PC-3 (cell line): ENCODE results near the gene DPEP1. TPM values are rescaled to one million over a fixed set of nuclear protein-coding genes. Genes with fewer than 3 reads are reported as not detected.

Experiments
- ATAC-seq: fragments of 200-7000 bp; cut with Tn5 transposase; 2 replicates; pipeline ENCODE4 v1.9.1; 2020; ENCODE audit warnings: mild to moderate bottlenecking, moderate library complexity
- BruUV-seq: library from RNA; stranded (reverse); fragments of 400-500 nt; replicated peaks from 2 replicates; lab custom pipeline; 2021; lab: Mats Ljungman, UMichigan
- CTCF ChIA-PET: fragments of 300-600 bp; sonication (Branson Sonifier 250); formaldehyde crosslinking; loops from one replicate; lab custom pipeline; 2022; ENCODE audit warnings: antibody characterized with exemption; lab: Charles Lee
- POLR2A ChIA-PET: fragments of 300-600 bp; sonication (Branson Sonifier 250); formaldehyde crosslinking; loops from one replicate; lab custom pipeline; 2022; ENCODE audit warnings: antibody characterized with exemption; ENCODE audit not compliant: unreplicated experiment; lab: Charles Lee
- DNase-seq: peaks from one replicate; pipeline ENCODE4 v3.0.0-alpha.2; 2015
- H2AFZ ChIP-seq: fragments of 300-600 bp; sonication (generic); 2 replicates; pipeline ENCODE4 v1.6.0; 2016; ENCODE audit warnings: antibody characterized with exemption, low read length
- H3F3A ChIP-seq: fragments of 300-600 bp; sonication (generic); one replicate; pipeline ENCODE4 v1.6.0; 2017; ENCODE audit warnings: antibody characterized with exemption, low read length, control low read depth, mild to moderate bottlenecking; ENCODE audit not compliant: unreplicated experiment
- H3K27ac ChIP-seq: fragments of 300-600 bp; sonication (generic); 2 replicates; pipeline ENCODE4 v1.5.1; 2016; ENCODE audit warnings: mild to moderate bottlenecking, low read length
- H3K27me3 ChIP-seq: fragments of 300-600 bp; sonication (generic); 2 replicates; pipeline ENCODE4 v1.6.1; 2016; ENCODE audit warnings: low read length, mixed read lengths
- H3K36me3 ChIP-seq: fragments of 300-600 bp; sonication (generic); 2 replicates; pipeline ENCODE4 v1.6.1; 2016; ENCODE audit warnings: low read depth, mixed run types, low read length, mixed read lengths
- H3K4me1 ChIP-seq: fragments of 300-600 bp; sonication (generic); 2 replicates; pipeline ENCODE4 v1.5.1; 2016; ENCODE audit warnings: low read length; ENCODE audit not compliant: insufficient read depth
- H3K4me2 ChIP-seq: fragments of 300-600 bp; sonication (generic); 2 replicates; pipeline ENCODE4 v1.6.0; 2016; ENCODE audit warnings: low read length
- H3K4me3 ChIP-seq: fragments of 300-600 bp; sonication (generic); 2 replicates; pipeline ENCODE4 v1.5.1; 2016; ENCODE audit warnings: mild to moderate bottlenecking, low read length, mixed read lengths
- H3K79me2 ChIP-seq: fragments of 300-600 bp; sonication (generic); 2 replicates; pipeline ENCODE4 v1.6.1; 2017; ENCODE audit warnings: low read length, mixed read lengths
- H3K9ac ChIP-seq: fragments of 300-600 bp; sonication (generic); 2 replicates; pipeline ENCODE4 v1.6.0; 2016; ENCODE audit warnings: mild to moderate bottlenecking, low read length
- H3K9me2 ChIP-seq: fragments of 300-600 bp; sonication (generic); replicated peaks from 2 replicates; pipeline ENCODE4 v1.6.1; 2016; ENCODE audit warnings: mixed run types, low read length, mixed read lengths
- H3K9me3 ChIP-seq: fragments of 300-600 bp; sonication (generic); 2 replicates; pipeline ENCODE4 v1.6.1; 2016; ENCODE audit warnings: low read length, mixed read lengths
- H4K20me1 ChIP-seq: fragments of 300-600 bp; sonication (generic); 2 replicates; pipeline ENCODE4 v1.6.1; 2016; ENCODE audit warnings: low read length, mixed read lengths
- EZH2 ChIP-seq: fragments of 300-600 bp; sonication (generic); IDR thresholded peaks from one replicate; pipeline ENCODE4 v1.6.1; 2017; ENCODE audit warnings: antibody characterized with exemption, mild to moderate bottlenecking, low read length; ENCODE audit not compliant: unreplicated experiment
- EZH2phosphoT487 ChIP-seq: fragments of 300-600 bp; sonication (generic); IDR thresholded peaks from 2 replicates; pipeline ENCODE4 v1.6.1; 2018; ENCODE audit warnings: mild to moderate bottlenecking, antibody characterized with exemption, low read length, borderline replicate concordance
- intact Hi-C: fragments of 100-400 bp; cut with micrococcal nuclease; formaldehyde crosslinking; loops from 2 replicates; pipeline ENCODE4 v1.9.0; 2023
- total RNA-seq: library from RNA; depleted of rRNA; stranded (reverse); fragments of >200 nt; gene quantifications from 2 replicates; pipeline ENCODE4 v1.2.3, GENCODE V29; 2014
- TF ChIP-seq, protein P1 (sequence below): fragments of 300-600 bp; sonication (generic); conservative IDR thresholded peaks from 2 replicates; pipeline ENCODE4 v1.5.1; 2017; ENCODE audit warnings: antibody characterized with exemption, low read depth, mild to moderate bottlenecking, low read length

DPEP1 gene
- total RNA-seq, 1 experiment from 2014 or later = not detected

- no peaks in the 10 kb centered on the region for H3K9me3 ChIP-seq
- POLR2A ChIA-PET = no interaction called here
- H3K9me2 ChIP-seq = no peaks in the 10 kb centered on the region
- DNase-seq = no peak
- H3K27ac ChIP-seq = no peak overlapping the region
- no peak for TF ChIP-seq EZH2phosphoT487
- H2AFZ ChIP-seq = no peak overlapping the region
- ATAC-seq = no peak
- no peak overlapping the region for H3K4me3 ChIP-seq
- BruUV-seq = no TSS peak
- peaks cover 6% of the 10 kb centered on the region; the same call in 1 of the 2 replicates for H3K4me1 ChIP-seq
- no peaks in the 10 kb centered on the region for H3K36me3 ChIP-seq
- no peaks in the 10 kb centered on the region for H3K27me3 ChIP-seq
- H4K20me1 ChIP-seq = no peaks in the 10 kb centered on the region
- H3K4me2 ChIP-seq = no peak overlapping the region
- CTCF ChIA-PET = no interaction called here
- no peak overlapping the region for H3K9ac ChIP-seq
- no peaks in the 10 kb centered on the region for H3F3A ChIP-seq
- H3K79me2 ChIP-seq = peaks cover 9% of the 10 kb centered on the region
- intact Hi-C loops = no loop called here
These were observed 41.8 kb upstream of the DPEP1 start for GRCh38 chr16:89571636-89572035.

- H3K9me2 ChIP-seq = no peaks in the 10 kb centered on the region
- peaks cover 6% of the 10 kb centered on the region; the same call in 1 of the 2 replicates for H3K4me1 ChIP-seq
- peaks cover 14% of the 10 kb centered on the region for H3K79me2 ChIP-seq
- DNase-seq (no peak), ATAC-seq (no peak)
- intact Hi-C loops = no loop called here
- H3K9me3 ChIP-seq = no peaks in the 10 kb centered on the region
- TF ChIP-seq EZH2phosphoT487 (no peak), EZH2 (no peak)
- TF ChIP-seq, protein P1, sequence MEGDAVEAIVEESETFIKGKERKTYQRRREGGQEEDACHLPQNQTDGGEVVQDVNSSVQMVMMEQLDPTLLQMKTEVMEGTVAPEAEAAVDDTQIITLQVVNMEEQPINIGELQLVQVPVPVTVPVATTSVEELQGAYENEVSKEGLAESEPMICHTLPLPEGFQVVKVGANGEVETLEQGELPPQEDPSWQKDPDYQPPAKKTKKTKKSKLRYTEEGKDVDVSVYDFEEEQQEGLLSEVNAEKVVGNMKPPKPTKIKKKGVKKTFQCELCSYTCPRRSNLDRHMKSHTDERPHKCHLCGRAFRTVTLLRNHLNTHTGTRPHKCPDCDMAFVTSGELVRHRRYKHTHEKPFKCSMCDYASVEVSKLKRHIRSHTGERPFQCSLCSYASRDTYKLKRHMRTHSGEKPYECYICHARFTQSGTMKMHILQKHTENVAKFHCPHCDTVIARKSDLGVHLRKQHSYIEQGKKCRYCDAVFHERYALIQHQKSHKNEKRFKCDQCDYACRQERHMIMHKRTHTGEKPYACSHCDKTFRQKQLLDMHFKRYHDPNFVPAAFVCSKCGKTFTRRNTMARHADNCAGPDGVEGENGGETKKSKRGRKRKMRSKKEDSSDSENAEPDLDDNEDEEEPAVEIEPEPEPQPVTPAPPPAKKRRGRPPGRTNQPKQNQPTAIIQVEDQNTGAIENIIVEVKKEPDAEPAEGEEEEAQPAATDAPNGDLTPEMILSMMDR = no peak
- no TSS peak for BruUV-seq
- CTCF ChIA-PET = no interaction called here
- POLR2A ChIA-PET = no interaction called here
- no peaks in the 10 kb centered on the region for H4K20me1 ChIP-seq
- H3K27me3 ChIP-seq = no peaks in the 10 kb centered on the region
- no peak overlapping the region for H3K4me3 ChIP-seq
- H3K4me2 ChIP-seq = no peak overlapping the region
- no peaks in the 10 kb centered on the region for H3F3A ChIP-seq
- H3K9ac ChIP-seq = no peak overlapping the region
- H3K27ac ChIP-seq = no peak overlapping the region
- no peak overlapping the region for H2AFZ ChIP-seq
- H3K36me3 ChIP-seq = no peaks in the 10 kb centered on the region
These were observed 41.4 kb upstream of the DPEP1 start for GRCh38 chr16:89572073-89572484.

DNA sequence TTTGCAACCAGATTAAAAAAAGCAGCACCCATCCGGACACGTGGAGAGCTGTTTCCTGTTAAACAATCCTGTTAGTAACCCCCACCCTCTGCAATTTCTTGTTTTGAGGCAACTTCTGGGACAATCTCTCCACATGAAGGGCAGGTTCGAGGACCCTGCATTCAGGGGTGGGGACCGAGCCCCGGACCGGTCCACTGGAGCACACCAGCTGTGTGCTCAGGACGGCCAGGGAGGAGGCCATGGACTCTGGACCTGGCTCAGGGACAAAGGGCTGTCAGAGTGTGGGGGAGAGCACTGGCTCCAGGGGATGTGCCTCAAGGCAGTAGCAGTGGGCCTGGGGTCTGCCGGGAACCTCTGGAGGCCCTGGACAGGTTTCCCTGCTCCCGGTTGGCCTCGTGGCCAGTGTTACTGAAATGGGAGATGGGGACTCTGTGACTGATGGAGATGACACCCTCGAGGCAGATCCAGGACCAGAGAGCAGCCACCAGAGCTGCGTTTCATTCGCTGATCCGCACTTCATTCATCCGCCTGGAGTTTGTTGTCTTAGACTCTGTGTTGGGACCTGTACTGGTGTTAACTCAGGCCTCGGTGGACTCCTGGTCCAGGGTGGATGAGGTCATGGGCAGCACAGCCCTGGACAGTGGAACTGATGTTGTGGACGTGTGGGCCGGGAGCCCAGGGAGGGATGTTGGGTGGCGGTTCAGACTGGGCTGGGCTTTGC is 40.8 kb upstream of the DPEP1 start:
- no peak for DNase-seq
- ATAC-seq = no peak
- Histone ChIP-seq H3K27me3 (no peaks in the 10 kb centered on the region), H3K9ac (no peak overlapping the region), H3F3A (no peaks in the 10 kb centered on the region), H3K36me3 (no peaks in the 10 kb centered on the region), H3K9me2 (no peaks in the 10 kb centered on the region), H4K20me1 (no peaks in the 10 kb centered on the region), H3K79me2 (peaks cover 17% of the 10 kb centered on the region), H3K27ac (no peak overlapping the region), H3K4me3 (no peak overlapping the region), H2AFZ (no peak overlapping the region), H3K4me1 (peaks cover 6% of the 10 kb centered on the region; the same call in 1 of the 2 replicates), H3K9me3 (no peaks in the 10 kb centered on the region), H3K4me2 (no peak overlapping the region)
- CTCF ChIA-PET = no interaction called here
- POLR2A ChIA-PET = no interaction called here
- TF ChIP-seq, protein P1 = no peak
- TF ChIP-seq EZH2 = no peak
- no peak for TF ChIP-seq EZH2phosphoT487
- no TSS peak for BruUV-seq
- intact Hi-C loops = no loop called here
